HTR-8/SVneo (cell line): ENCODE measurements around the gene PCNA.

Experiments used
- DNase-seq: peaks from one replicate; pipeline ENCODE4 v3.0.0; 2011; ENCODE audit warnings: low spot score, mixed read lengths; ENCODE audit not compliant: insufficient read length
- FAIRE-seq: peaks from 2 replicates; lab custom pipeline; 2011; peaks lifted over from hg19 to GRCh38; lab: Jason Lieb, UNC

The PCNA gene

DNA sequence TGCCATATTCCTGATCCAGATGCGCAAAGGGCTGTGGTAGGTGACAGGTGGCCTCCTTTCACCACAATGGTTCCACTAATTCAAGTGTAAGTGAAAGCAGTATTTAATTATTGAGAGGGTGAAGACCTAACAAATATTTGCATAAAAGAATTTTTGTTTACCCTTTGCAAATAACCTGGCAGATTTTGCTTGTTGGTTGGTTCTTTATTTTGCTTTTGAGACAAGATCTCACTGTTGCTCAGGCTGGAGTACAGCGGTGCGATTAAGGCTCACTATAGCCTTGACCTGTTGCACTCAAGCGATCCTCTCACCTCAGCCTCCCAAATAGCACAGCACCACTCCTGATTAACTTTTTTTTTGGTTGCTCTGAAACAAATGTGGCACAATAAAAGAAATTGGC lies 49.2 kb downstream of the PCNA start:
- FAIRE-seq = no peak
- no peak for DNase-seq

DNA sequence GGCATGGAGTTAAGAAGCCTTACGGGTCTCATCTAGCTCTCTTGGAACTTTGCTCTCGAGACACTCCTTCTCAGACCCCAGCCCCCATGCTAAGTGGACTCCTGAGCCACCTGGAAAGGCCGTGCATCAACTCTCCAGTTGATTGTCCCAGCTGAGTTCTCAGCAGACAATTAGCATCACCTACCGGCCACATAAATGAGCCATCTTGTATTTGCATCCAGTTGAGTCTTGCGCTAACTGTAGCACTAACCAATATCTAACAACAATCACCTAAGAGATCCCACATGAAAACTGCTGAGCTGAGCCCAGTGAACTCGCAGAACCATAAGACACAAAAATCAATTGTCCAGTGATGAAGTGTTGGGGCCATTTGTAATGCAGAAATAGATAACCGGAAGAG lies 49.7 kb downstream of the PCNA start:
- DNase-seq = no peak
- FAIRE-seq = no peak

DNA sequence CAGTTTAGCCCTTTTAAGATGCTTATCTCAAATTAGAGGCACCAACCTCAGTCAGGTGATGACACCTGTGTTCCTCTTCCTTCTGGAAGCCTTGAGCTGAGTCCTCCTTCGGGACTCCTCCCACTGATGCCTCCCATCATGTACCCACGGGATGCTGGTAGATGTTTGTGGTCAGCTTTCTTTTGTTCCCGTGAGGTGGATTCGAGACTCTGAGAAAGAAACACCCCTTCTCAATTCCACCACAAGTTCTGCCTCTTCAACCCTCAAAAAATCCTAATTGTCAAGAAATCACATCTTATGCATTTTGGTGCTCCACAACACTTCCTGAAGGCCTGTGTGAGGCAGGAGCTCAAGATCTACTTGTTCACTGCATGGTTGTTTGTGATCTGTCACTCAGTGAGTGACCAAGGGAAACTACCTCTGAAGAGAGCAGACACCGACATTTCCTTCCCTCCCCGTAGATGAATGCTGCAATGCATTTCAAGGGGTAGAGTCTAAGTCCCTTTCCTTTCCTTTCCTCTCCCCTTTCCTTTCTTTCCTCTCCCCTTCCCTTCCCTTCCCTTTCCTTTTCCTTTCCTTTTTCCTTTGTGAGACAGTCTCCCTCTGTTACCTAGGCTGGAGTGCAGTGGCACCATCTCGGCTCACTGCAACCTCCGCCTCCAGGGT lies 50.5 kb downstream of the PCNA start:
- FAIRE-seq = no peak
- DNase-seq = no peak

DNA sequence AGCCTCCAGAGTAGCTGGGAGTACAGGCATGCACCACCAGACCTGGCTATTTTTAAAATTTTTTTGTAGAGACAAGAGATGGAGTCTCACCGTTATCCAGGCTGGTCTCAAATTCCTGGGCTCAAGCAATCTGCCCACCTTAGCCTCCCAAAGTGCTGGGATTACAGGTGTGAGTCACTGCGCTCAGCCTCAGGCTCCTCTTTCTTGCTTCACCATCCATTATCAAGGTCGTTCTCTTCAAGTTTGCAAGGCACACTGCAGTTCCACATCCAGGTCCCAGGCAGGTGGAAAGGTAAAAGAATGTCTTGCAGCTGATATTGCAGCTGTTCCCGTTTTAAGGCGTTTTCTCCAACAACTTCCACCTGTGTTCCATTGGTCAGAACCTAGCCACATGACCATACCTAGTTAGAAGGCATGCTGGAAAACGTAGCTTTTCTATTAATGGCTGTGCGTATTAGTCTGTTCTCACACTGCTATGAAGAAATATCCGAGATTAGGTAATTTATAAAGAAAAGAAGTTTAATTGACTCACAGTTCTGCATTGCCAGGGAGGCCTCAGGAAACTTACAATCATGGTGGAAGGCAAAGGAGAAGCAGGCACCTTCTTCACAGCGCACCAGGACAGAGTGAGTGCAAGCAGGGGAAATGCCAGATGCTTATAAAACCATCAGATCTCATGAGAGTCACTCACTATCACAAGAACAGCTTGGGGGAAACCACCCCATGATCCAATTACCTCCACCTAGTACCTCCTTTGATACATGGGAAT lies 51.7 kb downstream of the PCNA start:
- FAIRE-seq (no peak), DNase-seq (no peak)

DNA sequence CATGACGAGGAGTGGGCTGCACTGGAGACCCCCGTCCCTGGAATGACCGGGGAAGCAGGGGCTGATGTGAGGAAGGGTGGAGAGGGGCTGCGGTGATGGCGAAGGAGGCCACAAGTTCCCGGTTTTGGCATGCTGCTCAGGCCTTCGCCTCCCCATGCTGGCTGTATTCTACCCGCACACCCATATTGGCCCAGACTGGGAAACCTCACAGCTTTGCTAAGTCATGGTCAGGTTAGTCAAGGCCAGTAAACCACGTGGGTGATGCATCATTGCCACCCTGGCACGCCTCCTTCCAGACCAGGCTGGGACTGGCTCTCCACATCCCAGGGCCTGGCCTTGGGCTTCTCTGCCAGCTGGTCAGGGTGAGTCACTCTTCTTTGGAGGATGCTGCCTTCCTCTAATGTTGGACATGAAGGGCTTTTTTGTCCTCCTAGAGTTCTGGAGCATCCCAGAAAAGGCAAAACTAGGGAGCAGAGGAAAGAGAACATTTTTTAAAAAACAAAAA lies 53.8 kb downstream of the PCNA start:
- DNase-seq = peak; percentile 89

DNA sequence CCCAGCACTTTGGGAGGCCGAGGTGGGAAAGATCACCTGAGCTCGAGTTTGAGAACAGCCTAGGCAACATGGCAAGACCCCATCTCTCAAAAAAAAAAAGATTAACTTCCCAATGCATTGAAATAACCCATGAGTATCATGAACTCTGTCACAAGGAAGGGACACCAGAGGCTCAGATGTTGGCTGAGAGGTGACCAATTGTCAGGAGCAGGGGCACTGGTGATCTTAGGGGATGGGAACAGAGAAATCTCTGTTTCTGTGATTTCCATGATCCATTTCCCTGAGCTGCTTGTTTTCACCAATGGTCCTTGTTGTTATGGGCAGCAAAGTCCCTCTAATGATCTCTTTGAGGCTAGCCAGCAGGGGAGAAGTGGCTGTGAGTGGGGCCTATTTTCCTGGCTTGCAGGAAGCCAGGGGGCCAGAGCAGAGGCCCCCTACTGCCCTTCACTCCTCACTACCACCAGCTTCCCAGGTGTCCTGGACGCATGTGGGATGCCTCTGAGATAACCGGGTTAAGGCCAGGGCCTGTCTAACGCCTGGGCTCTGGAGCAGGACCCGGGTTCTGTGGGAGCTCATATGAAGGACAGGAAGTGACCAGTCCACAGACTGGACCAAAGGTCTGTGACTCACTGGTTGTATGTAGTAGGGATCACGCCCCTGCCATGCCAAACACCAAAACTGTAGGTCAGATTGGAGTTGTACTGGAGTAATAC lies 54.4 kb downstream of the PCNA start:
- FAIRE-seq (no peak), DNase-seq (no peak)

More for the DNA sequence above, 53.8 kb downstream of the PCNA start:
- peak; percentile 85 for FAIRE-seq
